Measurements from ENCODE around the gene TGFB1I1. TPM values are rescaled to one million over a fixed set of nuclear protein-coding genes. Genes with fewer than 3 reads are reported as not detected.
"Not testable (repeated sequence)": the region's sequence is repeated elsewhere in the genome, so short reads cannot be mapped to it uniquely, and the experiment has no call there.

TGFB1I1 gene
- total RNA-seq, 1 donor from 2014 or later = 221 TPM

DNA sequence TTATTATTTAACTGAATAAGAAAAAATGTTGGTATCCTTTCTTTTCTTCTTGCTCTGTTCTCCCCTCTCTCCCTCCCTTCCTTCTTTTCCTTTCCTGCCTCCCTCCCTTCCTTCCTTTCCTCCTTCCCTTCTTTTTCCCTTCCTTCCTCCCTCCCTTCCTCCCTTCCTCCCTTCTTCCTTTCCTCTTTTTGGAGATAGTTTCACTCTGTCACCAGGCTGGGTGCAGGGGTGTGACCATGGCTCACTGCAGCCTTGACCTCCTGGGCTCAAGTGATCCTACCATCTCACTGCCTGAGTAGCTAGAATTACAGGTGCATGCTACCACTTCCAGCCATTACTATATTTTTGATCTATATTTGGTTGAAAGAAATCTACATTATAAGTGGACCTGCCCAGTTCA, 41.9 kb downstream of the TGFB1I1 start:
- TF ChIP-seq, protein P1, sequence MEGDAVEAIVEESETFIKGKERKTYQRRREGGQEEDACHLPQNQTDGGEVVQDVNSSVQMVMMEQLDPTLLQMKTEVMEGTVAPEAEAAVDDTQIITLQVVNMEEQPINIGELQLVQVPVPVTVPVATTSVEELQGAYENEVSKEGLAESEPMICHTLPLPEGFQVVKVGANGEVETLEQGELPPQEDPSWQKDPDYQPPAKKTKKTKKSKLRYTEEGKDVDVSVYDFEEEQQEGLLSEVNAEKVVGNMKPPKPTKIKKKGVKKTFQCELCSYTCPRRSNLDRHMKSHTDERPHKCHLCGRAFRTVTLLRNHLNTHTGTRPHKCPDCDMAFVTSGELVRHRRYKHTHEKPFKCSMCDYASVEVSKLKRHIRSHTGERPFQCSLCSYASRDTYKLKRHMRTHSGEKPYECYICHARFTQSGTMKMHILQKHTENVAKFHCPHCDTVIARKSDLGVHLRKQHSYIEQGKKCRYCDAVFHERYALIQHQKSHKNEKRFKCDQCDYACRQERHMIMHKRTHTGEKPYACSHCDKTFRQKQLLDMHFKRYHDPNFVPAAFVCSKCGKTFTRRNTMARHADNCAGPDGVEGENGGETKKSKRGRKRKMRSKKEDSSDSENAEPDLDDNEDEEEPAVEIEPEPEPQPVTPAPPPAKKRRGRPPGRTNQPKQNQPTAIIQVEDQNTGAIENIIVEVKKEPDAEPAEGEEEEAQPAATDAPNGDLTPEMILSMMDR (IDR thresholded peaks at IDR 0.05) = no peak
- no peak for DNase-seq (ENCODE audit: low spot score)
- Mint-ChIP-seq H3K27ac (ENCODE audit: unreplicated experiment) (peak overlapping the region; percentile 51), H3K4me3 (ENCODE audit: unreplicated experiment) (no peak overlapping the region), H3K27me3 (ENCODE audit: low read depth) (peaks cover 17% of the 10 kb centered on the region), H3K36me3 (ENCODE audit: low read depth) (no peaks in the 10 kb centered on the region), H3K4me1 (ENCODE audit: low read depth) (peaks cover 10% of the 10 kb centered on the region), H3K9me3 (ENCODE audit: low read depth) (peaks cover 7% of the 10 kb centered on the region)

DNA sequence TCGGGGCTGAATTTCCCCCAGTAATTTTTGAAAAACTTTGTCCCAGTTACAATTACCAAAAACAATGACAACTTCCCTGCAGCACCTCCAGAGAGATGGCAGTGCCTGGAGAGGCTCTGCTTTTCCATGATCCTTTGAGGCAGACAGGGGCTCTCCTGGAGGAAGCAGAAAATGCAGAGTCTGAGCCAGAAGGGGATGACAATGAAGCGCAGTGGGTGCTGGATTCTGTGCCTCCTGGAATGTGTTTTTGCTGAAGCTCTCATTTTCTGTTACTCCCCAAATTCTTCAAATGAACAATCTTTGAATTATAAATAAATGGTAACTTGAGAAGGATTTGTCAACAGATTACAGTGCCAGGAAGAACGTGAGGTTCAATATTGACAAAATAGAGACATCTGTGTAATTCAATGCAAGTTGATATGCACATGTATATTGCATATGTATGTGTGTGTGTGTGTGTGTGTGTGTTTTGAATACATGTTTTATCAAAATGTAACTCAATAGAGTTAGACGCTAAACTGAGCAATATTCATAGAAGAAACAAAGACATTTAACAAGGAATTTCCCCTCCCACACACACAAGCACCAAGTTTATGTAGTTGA, 45.9 kb downstream of the TGFB1I1 start:
- H3K4me3 Mint-ChIP-seq (ENCODE audit: unreplicated experiment) = no peak overlapping the region
- no peaks in the 10 kb centered on the region for H3K36me3 Mint-ChIP-seq (ENCODE audit: low read depth)
- H3K27ac Mint-ChIP-seq (ENCODE audit: unreplicated experiment) = no peak overlapping the region
- DNase-seq (ENCODE audit: low spot score) = no peak
- H3K4me1 Mint-ChIP-seq (ENCODE audit: low read depth) = peaks cover 3% of the 10 kb centered on the region
- TF ChIP-seq, protein P1 (IDR thresholded peaks at IDR 0.05) = no peak
- peaks cover under 1% of the 10 kb centered on the region for H3K9me3 Mint-ChIP-seq (ENCODE audit: low read depth)
- peaks cover 25% of the 10 kb centered on the region for H3K27me3 Mint-ChIP-seq (ENCODE audit: low read depth)

DNA sequence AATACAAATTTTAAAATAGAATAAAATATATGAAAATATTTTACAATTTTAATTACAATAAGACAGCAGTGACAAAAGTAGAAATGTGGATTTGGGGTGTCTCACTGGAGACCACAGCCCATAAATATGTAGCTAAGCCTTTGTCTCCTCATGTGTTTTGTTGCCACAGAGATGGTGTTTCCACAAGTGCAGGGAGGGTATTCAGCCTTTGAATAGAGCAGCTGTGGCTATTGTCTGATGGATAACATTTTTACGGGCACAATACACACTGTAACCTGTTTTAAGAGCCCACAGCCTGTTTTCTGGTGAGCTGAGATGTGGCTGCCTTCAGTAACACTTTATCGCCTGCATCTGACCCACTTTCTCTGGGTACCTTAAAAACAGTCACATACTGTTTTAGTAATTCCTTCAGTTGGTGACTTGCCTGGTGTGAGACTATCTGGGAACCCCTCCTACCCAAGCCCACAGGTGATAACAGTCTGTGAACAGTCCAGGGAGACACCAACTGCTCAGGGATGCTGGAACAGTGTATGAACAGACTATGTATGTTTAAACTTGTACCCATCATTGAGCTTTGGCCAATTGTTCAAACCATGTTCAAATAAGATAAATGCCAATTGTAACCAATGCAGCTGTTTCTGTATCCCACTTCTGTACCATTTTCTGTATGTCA, 47.9 kb downstream of the TGFB1I1 start:
- Mint-ChIP-seq H3K4me1 (ENCODE audit: low read depth) (no peaks in the 10 kb centered on the region), H3K36me3 (ENCODE audit: low read depth) (no peaks in the 10 kb centered on the region), H3K9me3 (ENCODE audit: low read depth) (no peaks in the 10 kb centered on the region), H3K4me3 (ENCODE audit: unreplicated experiment) (no peak overlapping the region), H3K27me3 (ENCODE audit: low read depth) (peaks cover 30% of the 10 kb centered on the region), H3K27ac (ENCODE audit: unreplicated experiment) (no peak overlapping the region)
- no peak for DNase-seq (ENCODE audit: low spot score)
- TF ChIP-seq, protein P1 (IDR thresholded peaks at IDR 0.05) = no peak

DNA sequence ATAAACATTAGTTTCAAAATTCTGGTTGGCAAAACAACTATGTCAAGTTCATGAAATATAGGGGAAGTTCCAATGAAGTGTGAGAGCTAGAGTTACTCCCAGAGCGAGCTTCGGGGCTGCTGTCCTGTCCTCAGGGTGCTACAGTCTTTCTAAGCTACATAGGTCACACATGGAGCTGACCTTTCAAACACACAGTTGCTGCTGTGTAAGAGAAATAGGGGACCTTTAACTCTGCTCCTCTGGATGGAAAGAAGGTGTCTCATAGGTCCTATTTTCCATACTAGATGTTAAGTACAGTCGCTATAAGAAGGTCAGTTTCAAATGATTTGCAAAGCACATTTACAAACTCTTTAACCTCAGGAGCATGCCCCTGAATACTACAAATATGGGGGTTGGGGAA, 49.4 kb downstream of the TGFB1I1 start:
- no peak overlapping the region for H3K27ac Mint-ChIP-seq (ENCODE audit: unreplicated experiment)
- TF ChIP-seq, protein P1 (IDR thresholded peaks at IDR 0.05) = no peak
- no peaks in the 10 kb centered on the region for H3K36me3 Mint-ChIP-seq (ENCODE audit: low read depth)
- H3K9me3 Mint-ChIP-seq (ENCODE audit: low read depth) = no peaks in the 10 kb centered on the region
- no peak overlapping the region for H3K4me3 Mint-ChIP-seq (ENCODE audit: unreplicated experiment)
- H3K27me3 Mint-ChIP-seq (ENCODE audit: low read depth) = peaks cover 30% of the 10 kb centered on the region
- DNase-seq (ENCODE audit: low spot score) = no peak
- H3K4me1 Mint-ChIP-seq (ENCODE audit: low read depth) = no peaks in the 10 kb centered on the region

DNA sequence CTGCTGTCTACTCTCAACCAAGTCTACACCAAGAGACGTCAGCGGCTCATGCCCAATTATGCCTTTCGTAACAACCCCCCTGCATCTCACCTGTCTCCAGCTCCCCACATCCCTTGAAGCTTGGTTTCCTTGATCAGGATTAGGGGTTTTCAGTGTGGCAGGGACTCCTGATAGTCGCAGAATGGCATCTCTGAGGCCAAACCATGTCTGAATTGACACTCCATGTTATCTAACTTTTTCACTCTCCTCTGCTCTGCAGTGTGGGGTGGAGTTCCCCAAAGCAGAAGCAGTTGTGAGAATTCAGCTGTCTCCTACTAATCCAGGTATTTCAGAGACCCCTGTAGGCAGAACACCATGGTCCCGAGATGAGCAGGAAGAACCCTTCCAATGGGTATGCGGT, 50.1 kb downstream of the TGFB1I1 start:
- no peak for DNase-seq (ENCODE audit: low spot score)
- no peak overlapping the region for H3K4me3 Mint-ChIP-seq (ENCODE audit: unreplicated experiment)
- peaks cover 26% of the 10 kb centered on the region for H3K27me3 Mint-ChIP-seq (ENCODE audit: low read depth)
- TF ChIP-seq, protein P1 (IDR thresholded peaks at IDR 0.05) = no peak
- H3K9me3 Mint-ChIP-seq (ENCODE audit: low read depth) = no peaks in the 10 kb centered on the region
- H3K27ac Mint-ChIP-seq (ENCODE audit: unreplicated experiment) = peak overlapping the region; percentile 2
- H3K4me1 Mint-ChIP-seq (ENCODE audit: low read depth) = no peaks in the 10 kb centered on the region
- no peaks in the 10 kb centered on the region for H3K36me3 Mint-ChIP-seq (ENCODE audit: low read depth)

DNA sequence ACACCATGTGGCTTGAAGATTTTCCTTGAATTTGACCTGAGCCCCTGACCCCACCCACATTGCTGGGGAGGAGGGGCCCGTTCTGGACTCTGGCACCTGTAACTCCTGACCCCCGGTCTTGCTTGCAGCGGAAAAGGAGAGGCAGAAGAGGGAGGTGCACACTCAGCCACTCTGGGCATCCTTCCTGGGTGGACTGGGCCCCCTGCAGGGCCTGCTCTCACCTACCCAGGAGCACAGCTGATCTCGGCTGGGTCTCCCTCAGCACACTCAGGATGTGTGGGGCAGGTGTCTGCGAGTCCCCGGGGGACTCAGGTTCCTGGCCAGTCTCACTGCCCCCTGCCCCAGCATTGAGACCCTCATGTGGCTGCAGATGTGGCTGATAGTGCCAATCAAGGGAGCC, 51.8 kb downstream of the TGFB1I1 start:
- H3K9me3 Mint-ChIP-seq (ENCODE audit: low read depth); DNase-seq (ENCODE audit: low spot score); H3K27ac Mint-ChIP-seq (ENCODE audit: unreplicated experiment); H3K4me1 Mint-ChIP-seq (ENCODE audit: low read depth); H3K4me3 Mint-ChIP-seq (ENCODE audit: unreplicated experiment); H3K36me3 Mint-ChIP-seq (ENCODE audit: low read depth): not testable (repeated sequence)
- H3K27me3 Mint-ChIP-seq (ENCODE audit: low read depth) = peaks cover 30% of the 10 kb centered on the region
